Measurements from ENCODE around the gene SLC1A3. TPM values are rescaled to one million over a fixed set of nuclear protein-coding genes. Genes with fewer than 3 reads are reported as not detected.

SLC1A3 gene
- total RNA-seq, 2 donors from 2014 or later: 2.6 to 4.2 TPM

DNA sequence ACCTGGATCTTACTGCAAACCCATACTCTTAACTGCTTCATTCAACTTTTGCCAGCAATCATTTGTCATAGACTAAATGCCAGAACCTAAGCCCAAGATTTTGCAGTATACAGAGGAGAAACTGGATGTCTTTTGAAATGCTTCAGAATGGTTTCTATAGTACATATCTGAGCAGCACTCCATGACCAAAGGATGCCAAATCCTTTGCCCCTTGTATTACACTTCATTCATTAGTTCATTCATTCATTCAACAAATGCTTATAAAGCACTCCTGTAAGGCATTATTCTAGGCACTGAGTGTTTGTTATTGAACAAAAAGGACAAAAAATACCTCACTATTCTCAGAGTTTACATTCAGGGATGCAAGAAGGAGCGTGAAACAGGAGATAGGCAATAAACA, 119.9 kb downstream of the SLC1A3 start:
- TF ChIP-seq, protein P1, sequence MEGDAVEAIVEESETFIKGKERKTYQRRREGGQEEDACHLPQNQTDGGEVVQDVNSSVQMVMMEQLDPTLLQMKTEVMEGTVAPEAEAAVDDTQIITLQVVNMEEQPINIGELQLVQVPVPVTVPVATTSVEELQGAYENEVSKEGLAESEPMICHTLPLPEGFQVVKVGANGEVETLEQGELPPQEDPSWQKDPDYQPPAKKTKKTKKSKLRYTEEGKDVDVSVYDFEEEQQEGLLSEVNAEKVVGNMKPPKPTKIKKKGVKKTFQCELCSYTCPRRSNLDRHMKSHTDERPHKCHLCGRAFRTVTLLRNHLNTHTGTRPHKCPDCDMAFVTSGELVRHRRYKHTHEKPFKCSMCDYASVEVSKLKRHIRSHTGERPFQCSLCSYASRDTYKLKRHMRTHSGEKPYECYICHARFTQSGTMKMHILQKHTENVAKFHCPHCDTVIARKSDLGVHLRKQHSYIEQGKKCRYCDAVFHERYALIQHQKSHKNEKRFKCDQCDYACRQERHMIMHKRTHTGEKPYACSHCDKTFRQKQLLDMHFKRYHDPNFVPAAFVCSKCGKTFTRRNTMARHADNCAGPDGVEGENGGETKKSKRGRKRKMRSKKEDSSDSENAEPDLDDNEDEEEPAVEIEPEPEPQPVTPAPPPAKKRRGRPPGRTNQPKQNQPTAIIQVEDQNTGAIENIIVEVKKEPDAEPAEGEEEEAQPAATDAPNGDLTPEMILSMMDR (conservative IDR thresholded peaks at IDR 0.05): no peak

DNA sequence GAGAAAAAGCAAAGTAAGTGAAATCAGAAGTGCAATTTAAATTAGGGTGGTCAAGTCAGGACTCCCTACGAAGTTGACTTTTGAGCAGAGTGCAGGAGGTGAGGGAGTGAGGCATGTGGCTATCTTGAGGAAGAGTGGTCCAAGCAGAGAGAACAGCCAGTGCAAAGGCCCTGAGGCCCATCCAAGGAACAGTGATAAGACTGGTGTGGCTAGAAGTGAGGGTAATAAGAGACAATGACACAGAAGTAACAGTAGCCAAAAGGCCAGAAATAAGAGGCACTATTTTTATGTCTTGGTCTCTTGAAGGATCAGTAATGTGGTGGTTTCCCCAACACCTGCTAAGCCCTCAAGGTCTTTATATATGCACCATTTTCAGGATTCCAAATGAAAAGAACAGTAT, 120.4 kb downstream of the SLC1A3 start:
- WGBS, 2 experiments (ENCODE audit: insufficient coverage in 1 of 2, insufficient read length in 1 of 2): 86 to 87% methylated on average over 1 of the region's 1 CpG
- Histone ChIP-seq H3K27ac (ENCODE audit: low read depth, low read length) (no peak overlapping the region), H3K4me3 (ENCODE audit: low read length) (no peak overlapping the region), H3K9ac (ENCODE audit: extremely low read depth, low read length, poor library complexity, severe bottlenecking) (no peak overlapping the region), H3K9me3 (ENCODE audit: control insufficient read depth, low read length) (no peaks in the 10 kb centered on the region), H3K36me3 (ENCODE audit: control insufficient read depth, insufficient read depth, low read length) (no peaks in the 10 kb centered on the region), H3K4me1 (ENCODE audit: control insufficient read depth, insufficient read depth, low read length) (no peaks in the 10 kb centered on the region), H3K27me3 (ENCODE audit: control insufficient read depth, insufficient read depth, low read length, poor library complexity, severe bottlenecking) (no peaks in the 10 kb centered on the region)
- H3K9me3 Mint-ChIP-seq: no peaks in the 10 kb centered on the region
- H3K27me3 Mint-ChIP-seq (ENCODE audit: insufficient read depth): peaks cover 11% of the 10 kb centered on the region
- H3K4me1 Mint-ChIP-seq: no peaks in the 10 kb centered on the region
- no peak for DNase-seq
- no peak overlapping the region for H3K27ac Mint-ChIP-seq
- TF ChIP-seq, protein P1 (conservative IDR thresholded peaks at IDR 0.05): no peak
- H3K4me3 Mint-ChIP-seq: no peak overlapping the region
- H3K36me3 Mint-ChIP-seq (ENCODE audit: low read depth): no peaks in the 10 kb centered on the region

More for the DNA sequence above, 119.9 kb downstream of the SLC1A3 start:
- H3K27me3 ChIP-seq (ENCODE audit: control insufficient read depth, insufficient read depth, low read length, poor library complexity, severe bottlenecking): no peaks in the 10 kb centered on the region
- Mint-ChIP-seq H3K4me1 (no peaks in the 10 kb centered on the region), H3K9me3 (no peaks in the 10 kb centered on the region), H3K27ac (no peak overlapping the region), H3K36me3 (ENCODE audit: low read depth) (no peaks in the 10 kb centered on the region), H3K27me3 (ENCODE audit: insufficient read depth) (peaks cover 11% of the 10 kb centered on the region), H3K4me3 (no peak overlapping the region)
- WGBS, 2 experiments (ENCODE audit: insufficient coverage in 1 of 2, insufficient read length in 1 of 2): 94% methylated on average over 1 of the region's 1 CpG; no CpG with 5 or more reads in 1 of the 2 experiments
- no peak overlapping the region for H3K4me3 ChIP-seq (ENCODE audit: low read length)
- H3K9ac ChIP-seq (ENCODE audit: extremely low read depth, low read length, poor library complexity, severe bottlenecking): no peak overlapping the region
- no peaks in the 10 kb centered on the region for H3K9me3 ChIP-seq (ENCODE audit: control insufficient read depth, low read length)
- no peak overlapping the region for H3K27ac ChIP-seq (ENCODE audit: low read depth, low read length)
- no peak for DNase-seq
- no peaks in the 10 kb centered on the region for H3K36me3 ChIP-seq (ENCODE audit: control insufficient read depth, insufficient read depth, low read length)
- H3K4me1 ChIP-seq (ENCODE audit: control insufficient read depth, insufficient read depth, low read length): no peaks in the 10 kb centered on the region

DNA sequence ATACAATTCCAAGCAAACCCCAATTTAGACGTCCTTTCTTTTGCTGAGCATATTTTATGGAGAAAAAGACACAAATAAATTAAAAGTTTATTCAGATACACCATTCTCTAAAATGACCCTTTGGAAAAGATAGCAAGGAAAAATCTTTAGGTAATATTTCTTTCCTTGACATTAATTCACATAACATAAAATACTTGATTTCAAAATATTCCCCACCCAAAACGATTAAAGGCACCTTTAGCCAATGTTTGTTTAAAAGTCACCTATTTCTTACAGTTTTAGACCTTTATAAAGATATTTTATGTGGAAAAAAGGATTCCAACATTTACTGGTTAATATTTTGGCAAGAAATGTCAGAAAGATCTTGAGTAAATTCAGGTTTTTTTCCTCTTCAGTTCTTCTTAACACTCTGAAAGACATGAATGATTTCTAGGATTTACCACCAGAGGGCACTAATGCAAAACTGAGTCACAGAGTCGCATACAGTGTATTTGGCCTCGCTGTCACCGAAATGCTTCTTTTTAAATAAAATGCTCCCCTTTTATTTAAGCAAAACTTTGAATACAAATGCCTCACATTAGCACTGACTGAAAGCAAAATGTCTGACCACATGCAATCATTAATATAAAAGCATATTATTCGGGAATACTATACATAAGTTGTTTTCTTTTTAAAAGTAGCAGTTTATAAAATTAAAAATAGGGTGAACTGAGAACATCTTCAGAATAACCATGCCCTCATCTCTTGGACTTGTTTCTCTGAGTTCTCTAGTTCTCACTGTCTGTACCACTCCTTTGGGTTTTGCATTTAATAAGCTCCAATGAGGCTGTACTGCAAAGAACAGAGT, 122.5 kb downstream of the SLC1A3 start:
- Mint-ChIP-seq H3K27me3 (ENCODE audit: insufficient read depth) (peaks cover 11% of the 10 kb centered on the region), H3K4me3 (no peak overlapping the region), H3K4me1 (no peaks in the 10 kb centered on the region), H3K9me3 (no peaks in the 10 kb centered on the region), H3K27ac (no peak overlapping the region), H3K36me3 (ENCODE audit: low read depth) (no peaks in the 10 kb centered on the region)
- no peaks in the 10 kb centered on the region for H3K4me1 ChIP-seq (ENCODE audit: control insufficient read depth, insufficient read depth, low read length)
- DNase-seq: no peak
- no peak overlapping the region for H3K4me3 ChIP-seq (ENCODE audit: low read length)
- no peaks in the 10 kb centered on the region for H3K9me3 ChIP-seq (ENCODE audit: control insufficient read depth, low read length)
- H3K27me3 ChIP-seq (ENCODE audit: control insufficient read depth, insufficient read depth, low read length, poor library complexity, severe bottlenecking): no peaks in the 10 kb centered on the region
- H3K9ac ChIP-seq (ENCODE audit: extremely low read depth, low read length, poor library complexity, severe bottlenecking): no peak overlapping the region
- TF ChIP-seq, protein P1 (conservative IDR thresholded peaks at IDR 0.05): peak; percentile 84
- 13 to 44% methylated on average over 2 to 5 of the region's 6 CpGs for WGBS, 2 experiments (ENCODE audit: insufficient coverage in 1 of 2, insufficient read length in 1 of 2)
- no peak overlapping the region for H3K27ac ChIP-seq (ENCODE audit: low read depth, low read length)
- H3K36me3 ChIP-seq (ENCODE audit: control insufficient read depth, insufficient read depth, low read length): no peaks in the 10 kb centered on the region
